Neural progenitor cell (in vitro differentiated cells): Measurements from ENCODE around the gene LCK.

Experiments
- EZH2 ChIP-seq: fragments of 200-600 bp; sonication (generic); IDR thresholded peaks from 2 replicates; pipeline ENCODE4 v1.6.1; 2017; ENCODE audit warnings: antibody characterized with exemption, mild to moderate bottlenecking, moderate library complexity
- TF ChIP-seq, protein P1 (sequence below): fragments of 200-600 bp; sonication (generic); IDR thresholded peaks from 2 replicates; pipeline ENCODE4 v1.5.1; 2017; ENCODE audit warnings: antibody characterized with exemption, mild to moderate bottlenecking

DNA sequence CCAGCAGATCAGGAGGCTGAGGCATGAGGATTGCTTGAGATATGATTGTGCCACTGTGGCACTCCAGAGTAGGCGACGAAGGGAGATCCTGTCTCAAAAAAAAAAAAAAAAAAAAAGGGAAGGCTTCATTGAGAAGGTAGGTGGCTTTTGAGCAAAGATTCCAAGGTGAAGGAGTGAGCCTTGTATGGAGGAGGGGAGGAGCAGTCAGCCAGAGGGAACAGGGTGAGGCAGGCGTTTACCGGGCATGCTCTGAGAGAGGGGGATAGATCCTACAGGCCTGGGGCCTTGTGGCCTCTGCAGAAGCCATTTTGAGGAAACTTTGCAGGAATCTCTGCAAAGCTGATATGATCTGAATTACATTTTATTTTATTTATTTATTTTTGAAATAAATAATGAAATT, 35.7 kb downstream of the LCK start:
- TF ChIP-seq, protein P1, sequence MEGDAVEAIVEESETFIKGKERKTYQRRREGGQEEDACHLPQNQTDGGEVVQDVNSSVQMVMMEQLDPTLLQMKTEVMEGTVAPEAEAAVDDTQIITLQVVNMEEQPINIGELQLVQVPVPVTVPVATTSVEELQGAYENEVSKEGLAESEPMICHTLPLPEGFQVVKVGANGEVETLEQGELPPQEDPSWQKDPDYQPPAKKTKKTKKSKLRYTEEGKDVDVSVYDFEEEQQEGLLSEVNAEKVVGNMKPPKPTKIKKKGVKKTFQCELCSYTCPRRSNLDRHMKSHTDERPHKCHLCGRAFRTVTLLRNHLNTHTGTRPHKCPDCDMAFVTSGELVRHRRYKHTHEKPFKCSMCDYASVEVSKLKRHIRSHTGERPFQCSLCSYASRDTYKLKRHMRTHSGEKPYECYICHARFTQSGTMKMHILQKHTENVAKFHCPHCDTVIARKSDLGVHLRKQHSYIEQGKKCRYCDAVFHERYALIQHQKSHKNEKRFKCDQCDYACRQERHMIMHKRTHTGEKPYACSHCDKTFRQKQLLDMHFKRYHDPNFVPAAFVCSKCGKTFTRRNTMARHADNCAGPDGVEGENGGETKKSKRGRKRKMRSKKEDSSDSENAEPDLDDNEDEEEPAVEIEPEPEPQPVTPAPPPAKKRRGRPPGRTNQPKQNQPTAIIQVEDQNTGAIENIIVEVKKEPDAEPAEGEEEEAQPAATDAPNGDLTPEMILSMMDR, result no peak
- no peak for TF ChIP-seq EZH2
